GM06990 (cell line): ENCODE measurements around the gene BAX.
A peak's percentile ranks its signal among the peaks of the same experiment; 100 is the strongest.

Experiments used
- DNase-seq: peaks from one replicate; pipeline ENCODE4 v3.0.0-alpha.2; 2011; ENCODE audit not compliant: insufficient read length; ENCODE audit errors: extremely low read depth
- H3K27me3 ChIP-seq: replicated peaks from 2 replicates; pipeline ENCODE4 v1.6.0; 2011; ENCODE audit warnings: low read length; ENCODE audit not compliant: control insufficient read depth, insufficient read depth
- H3K36me3 ChIP-seq: 2 replicates; pipeline ENCODE4 v1.5.1; 2011; ENCODE audit warnings: low read length; ENCODE audit not compliant: control insufficient read depth, insufficient read depth
- H3K4me3 ChIP-seq: replicated peaks from 2 replicates; pipeline ENCODE4 v1.5.1; 2011; ENCODE audit warnings: low read depth, mild to moderate bottlenecking, control low read depth, low read length
- TF ChIP-seq, protein P1 (sequence below): IDR thresholded peaks from 2 replicates; pipeline ENCODE4 v1.5.1; 2011; ENCODE audit warnings: low read length, control low read depth, mild to moderate bottlenecking, inconsistent platforms; ENCODE audit not compliant: insufficient read depth, poor library complexity, severe bottlenecking

BAX gene

DNA sequence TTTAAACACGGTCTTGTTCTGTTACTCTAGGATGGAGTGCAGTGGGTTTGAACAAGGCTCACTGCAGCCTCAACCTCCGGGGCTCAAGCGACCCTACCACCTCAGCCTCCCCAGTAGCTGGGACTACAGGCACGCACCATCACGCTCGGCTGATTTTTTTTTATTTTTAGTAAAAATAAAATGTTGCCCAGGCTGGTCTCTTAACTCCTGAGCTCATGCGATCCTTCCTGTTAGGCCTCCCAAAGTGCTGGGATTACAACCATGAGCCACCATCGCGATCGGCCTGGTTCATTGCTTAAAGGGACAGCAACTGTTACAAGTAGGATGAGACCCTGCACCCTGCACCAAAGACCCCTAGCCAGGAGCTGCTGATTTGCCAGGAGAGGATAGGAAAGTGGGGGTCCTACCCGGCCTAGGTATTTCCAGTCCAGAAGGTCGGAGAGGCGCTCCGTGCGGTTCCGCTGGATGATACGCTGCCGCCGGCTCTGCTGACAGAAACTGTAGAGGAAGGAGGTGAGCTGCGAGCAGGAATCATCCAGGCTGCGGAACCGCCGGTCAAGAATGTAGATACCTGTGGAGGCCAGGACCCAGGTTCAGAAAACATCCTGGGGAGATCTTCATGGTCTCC is 15.6 kb downstream of the BAX start:
- Histone ChIP-seq H3K36me3 (peaks cover 18% of the 10 kb centered on the region), H3K4me3 (no peak overlapping the region), H3K27me3 (no peaks in the 10 kb centered on the region)
- no peak for DNase-seq
- TF ChIP-seq, protein P1, sequence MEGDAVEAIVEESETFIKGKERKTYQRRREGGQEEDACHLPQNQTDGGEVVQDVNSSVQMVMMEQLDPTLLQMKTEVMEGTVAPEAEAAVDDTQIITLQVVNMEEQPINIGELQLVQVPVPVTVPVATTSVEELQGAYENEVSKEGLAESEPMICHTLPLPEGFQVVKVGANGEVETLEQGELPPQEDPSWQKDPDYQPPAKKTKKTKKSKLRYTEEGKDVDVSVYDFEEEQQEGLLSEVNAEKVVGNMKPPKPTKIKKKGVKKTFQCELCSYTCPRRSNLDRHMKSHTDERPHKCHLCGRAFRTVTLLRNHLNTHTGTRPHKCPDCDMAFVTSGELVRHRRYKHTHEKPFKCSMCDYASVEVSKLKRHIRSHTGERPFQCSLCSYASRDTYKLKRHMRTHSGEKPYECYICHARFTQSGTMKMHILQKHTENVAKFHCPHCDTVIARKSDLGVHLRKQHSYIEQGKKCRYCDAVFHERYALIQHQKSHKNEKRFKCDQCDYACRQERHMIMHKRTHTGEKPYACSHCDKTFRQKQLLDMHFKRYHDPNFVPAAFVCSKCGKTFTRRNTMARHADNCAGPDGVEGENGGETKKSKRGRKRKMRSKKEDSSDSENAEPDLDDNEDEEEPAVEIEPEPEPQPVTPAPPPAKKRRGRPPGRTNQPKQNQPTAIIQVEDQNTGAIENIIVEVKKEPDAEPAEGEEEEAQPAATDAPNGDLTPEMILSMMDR = no peak

DNA sequence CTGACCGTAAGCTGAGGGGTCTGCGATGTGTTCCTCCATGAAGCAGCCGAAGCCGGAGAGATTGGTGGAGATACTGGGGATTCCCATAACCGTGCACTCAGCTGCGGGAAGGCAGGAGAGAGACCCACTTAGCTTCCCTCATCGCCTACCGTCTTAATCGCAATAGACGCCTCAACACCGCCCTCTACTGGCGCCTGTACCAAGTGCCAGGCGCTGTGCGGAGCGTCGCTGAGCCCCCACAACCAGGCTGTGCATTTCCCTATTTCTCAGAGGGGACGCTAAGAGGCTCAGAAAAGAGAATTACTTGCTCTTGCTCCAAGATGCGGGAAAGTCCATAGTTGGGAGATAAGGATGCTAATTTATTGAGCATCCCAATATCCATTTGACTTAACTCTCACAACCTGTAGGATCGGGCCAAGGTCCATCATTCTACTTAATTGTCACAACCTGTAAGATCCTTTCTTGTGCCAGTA is 16.3 kb downstream of the BAX start:
- H3K4me3 ChIP-seq = no peak overlapping the region
- peak; percentile 75 for DNase-seq
- no peaks in the 10 kb centered on the region for H3K27me3 ChIP-seq
- TF ChIP-seq, protein P1 = peak; percentile 96
- peaks cover 18% of the 10 kb centered on the region for H3K36me3 ChIP-seq

DNA sequence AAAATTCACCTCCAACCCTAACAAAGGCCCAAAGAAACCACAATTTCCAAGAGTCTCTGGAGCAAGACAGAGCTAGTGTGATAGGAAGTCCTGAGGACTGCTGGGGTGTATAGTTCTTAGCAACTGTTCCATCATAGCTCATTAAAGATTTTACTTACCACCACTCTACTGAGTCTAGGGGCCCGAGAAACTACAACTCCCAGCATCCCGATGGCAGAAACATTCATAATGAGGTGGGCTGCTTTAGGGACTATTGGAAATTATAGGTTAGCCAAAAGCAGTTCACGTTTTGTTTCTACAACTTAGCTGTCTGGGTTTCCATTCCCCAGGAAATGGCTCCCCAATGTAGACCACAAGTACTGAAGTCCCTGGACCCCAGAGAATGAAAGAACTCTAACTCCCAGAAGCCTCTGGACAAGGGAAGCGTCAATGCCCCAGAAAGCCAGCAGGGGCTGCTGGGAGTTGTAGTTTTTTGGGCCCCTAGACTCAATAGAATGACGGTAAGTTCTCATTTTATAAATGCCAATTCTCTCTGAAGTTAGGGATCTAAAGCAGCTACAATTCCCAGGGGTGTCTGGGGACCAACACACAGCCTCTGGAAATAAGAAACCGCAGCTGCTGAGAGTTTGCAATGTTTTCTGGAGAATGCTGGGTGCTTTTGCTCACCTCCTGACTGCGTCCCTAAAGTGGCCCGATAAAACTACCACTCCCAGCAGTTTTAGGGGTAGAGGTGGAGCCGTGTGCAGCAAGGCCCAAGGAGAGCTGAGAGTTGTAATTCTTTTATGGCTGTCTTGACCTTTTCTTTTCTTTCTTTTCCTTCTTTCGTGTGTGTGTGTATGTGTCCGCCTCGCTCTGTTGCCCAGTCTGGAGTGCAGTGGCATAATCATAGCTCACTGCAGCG is 21.5 kb downstream of the BAX start:
- TF ChIP-seq, protein P1 = no peak

DNA sequence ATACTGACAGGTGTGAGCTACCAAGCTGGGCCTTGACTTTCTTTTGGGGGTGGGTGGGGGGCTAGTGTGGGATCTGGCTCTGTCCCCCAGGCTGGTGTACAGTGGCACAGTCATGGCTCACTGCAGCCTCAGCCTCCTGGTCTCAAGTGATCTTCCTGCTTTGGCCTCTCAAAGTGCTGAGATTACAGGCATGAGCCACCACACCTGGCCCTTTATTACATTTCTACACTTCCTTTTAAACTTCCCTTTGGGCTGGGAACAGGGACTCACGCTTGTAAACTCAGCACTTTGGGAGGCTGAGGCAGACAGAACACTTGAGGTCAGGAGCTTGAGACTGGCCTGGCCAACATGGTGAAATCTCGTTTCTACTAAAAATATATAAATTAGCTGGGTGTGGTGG is 22.4 kb downstream of the BAX start:
- peaks cover 7% of the 10 kb centered on the region for H3K36me3 ChIP-seq
- TF ChIP-seq, protein P1 = no peak
- H3K27me3 ChIP-seq = no peaks in the 10 kb centered on the region
- H3K4me3 ChIP-seq = no peak overlapping the region
- no peak for DNase-seq

More for the DNA sequence above, 21.5 kb downstream of the BAX start:
- peaks cover 3% of the 10 kb centered on the region for H3K36me3 ChIP-seq
- no peak for DNase-seq
- H3K27me3 ChIP-seq = no peaks in the 10 kb centered on the region
- no peak overlapping the region for H3K4me3 ChIP-seq

DNA sequence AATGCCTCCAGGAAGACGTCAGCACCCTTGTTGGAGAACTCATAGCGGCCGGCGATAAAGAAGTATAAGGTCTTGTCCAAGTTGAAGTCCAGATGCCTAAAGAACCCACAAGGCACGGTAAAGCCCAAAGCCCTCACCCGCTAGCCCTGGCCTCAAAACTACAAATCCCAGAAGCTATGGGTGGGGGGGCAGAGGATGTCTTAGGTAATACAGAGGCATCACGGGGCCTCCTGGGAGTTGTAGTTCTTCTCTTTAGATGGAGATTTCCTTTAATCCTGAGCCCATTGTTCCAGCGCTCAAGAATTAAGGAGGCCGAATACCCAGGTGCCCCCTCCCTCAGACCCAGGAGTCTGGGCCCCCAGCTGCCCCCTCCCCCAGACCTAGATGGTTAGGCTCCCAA is 27.6 kb downstream of the BAX start:
- Histone ChIP-seq H3K36me3 (peaks cover 25% of the 10 kb centered on the region), H3K4me3 (no peak overlapping the region), H3K27me3 (no peaks in the 10 kb centered on the region)
- no peak for DNase-seq
- TF ChIP-seq, protein P1 = no peak
